HepG2 (cell line): ENCODE results near the gene SYNPR. TPM values are rescaled to one million over a fixed set of nuclear protein-coding genes. Genes with fewer than 3 reads are reported as not detected.

Experiments
- polyA plus RNA-seq, 8 experiments: library from polyadenylated mRNA; depleted of rRNA in 3 of 8; stranded (reverse) in 7 of 8; unstranded in 1 of 8; fragments of >200 nt; fragmentation: Illumina TruSeq in 4 of 8; extraction: Trizol in 4 of 8; gene quantifications; 2 replicates each; pipeline versions ENCODE4 v1.2.1 to v1.2.3, GENCODE V29; 2011 to 2016; ENCODE audit warnings: low read depth in 4 of 8, missing spikeins in 1 of 8, mixed read lengths in 1 of 8; ENCODE audit not compliant: insufficient read depth in 1 of 8
- small RNA-seq, 3 experiments: library from RNA; depleted of rRNA; stranded (forward); fragments of <200 nt; gene quantifications; one replicate each; pipeline ENCODE3, GENCODE V24; 2012; ENCODE audit warnings: low read depth in 2 of 3, low replicate concordance in 1 of 3; ENCODE audit not compliant: insufficient read length in 3 of 3, insufficient read depth in 2 of 3
- total RNA-seq, 5 experiments: library from RNA; depleted of rRNA; stranded (reverse); fragments of >200 nt; fragmentation: Illumina TruSeq; extraction: Trizol; gene quantifications; 2 replicates each; pipeline ENCODE4 v1.2.3, GENCODE V29; 2016; ENCODE audit warnings: low read depth in 1 of 5

Gene SYNPR
- total and polyA plus RNA-seq, 2 of the 13 experiments (the other 11 are each of a cell fraction or from before 2014, with no cell fraction given) = 0.04 TPM; not detected in 1

Small RNAs within 50 kb of the gene (small RNA-seq; reads per million reads assigned to genes)
- gene RNA5SP134 = 0 reads per million in 3 experiments
